HG03095 (cell line): ENCODE measurements around the gene RDH16.

Source experiments
- ATAC-seq: cut with Tn5 transposase; IDR thresholded peaks from one replicate; pipeline ENCODE4 v1.9.1; 2021; ENCODE audit warnings: moderate library complexity; ENCODE audit not compliant: unreplicated experiment

Gene RDH16, protein sequence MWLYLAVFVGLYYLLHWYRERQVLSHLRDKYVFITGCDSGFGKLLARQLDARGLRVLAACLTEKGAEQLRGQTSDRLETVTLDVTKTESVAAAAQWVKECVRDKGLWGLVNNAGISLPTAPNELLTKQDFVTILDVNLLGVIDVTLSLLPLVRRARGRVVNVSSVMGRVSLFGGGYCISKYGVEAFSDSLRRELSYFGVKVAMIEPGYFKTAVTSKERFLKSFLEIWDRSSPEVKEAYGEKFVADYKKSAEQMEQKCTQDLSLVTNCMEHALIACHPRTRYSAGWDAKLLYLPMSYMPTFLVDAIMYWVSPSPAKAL

DNA sequence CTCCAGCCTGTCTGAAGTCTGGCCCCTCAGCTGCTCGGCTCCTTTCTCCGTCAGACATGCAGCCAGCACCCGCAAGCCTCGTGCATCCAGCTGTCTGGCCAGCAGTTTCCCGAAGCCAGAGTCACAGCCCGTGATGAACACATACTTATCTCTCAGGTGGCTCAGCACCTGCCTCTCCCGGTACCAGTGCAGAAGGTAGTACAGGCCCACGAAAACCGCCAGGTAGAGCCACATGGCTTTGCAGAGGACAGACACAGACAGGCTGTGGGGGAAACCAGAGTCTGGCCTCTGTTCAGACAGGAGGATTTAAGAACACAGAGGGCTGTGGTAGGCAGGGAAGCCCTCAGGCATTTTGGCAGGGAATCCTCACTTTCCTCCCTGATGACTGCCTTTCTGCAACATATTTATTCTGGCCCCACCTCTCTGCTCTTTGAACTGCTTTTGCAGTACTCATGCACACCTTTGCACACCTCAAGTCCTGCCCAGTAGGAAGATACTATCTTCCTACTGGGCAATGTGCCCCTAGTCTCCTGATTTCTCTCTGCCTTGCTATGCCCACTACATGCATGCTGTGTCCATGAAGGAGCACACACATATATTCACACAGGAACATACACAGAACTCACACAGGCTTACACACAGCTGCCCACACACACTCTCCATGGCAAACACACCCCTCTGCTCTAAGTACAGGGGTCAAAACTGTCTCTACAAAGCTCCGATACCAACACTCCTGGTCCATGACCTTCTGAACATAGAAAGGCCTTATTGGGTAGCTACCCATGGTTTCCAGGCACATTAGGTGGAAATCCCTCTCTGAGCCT lies at the start of gene RDH16:
TSS of gene RDH16 (minus strand) at position 380 of the 824 bp plus-strand sequence. CDS start at position 234, 146 bp downstream.
- ATAC-seq: no peak

DNA sequence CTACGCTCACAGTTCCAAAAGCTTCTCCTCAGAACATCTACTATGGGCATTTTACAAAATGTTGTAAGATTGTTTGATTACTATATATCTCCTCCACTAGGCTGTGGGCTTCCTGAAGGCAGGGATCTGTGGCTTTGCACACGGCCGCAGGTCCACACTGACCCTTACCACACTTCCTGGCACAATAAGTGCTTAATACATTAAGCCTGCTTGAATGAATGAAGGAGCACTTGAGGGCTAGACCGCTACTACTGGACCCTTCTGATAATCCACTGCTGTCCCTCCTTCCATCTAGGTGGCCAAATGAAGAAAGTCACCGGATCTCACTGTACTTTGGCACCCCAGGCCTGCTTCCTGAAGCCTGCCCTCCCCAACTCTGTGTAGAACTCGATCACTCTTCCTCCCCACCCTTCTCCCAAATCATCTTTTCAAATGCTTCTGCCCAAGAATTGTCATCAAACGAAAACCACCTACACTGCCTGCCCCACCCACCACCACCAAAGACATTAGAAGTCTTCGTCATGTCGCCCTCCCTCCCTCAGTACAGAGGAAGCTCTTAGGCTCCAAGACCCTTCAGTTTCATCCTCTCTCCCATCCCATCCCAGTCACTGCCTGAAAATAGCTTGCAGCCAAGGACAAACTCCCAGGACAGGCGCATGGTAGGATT lies 49.5 kb upstream of the RDH16 start:
- no peak for ATAC-seq

- ATAC-seq: peak; percentile 59
Measured at GRCh38 chr12:57005980-57006808, 48.8 kb upstream of the RDH16 start, which contains the start of gene ZBTB39. Gene ZBTB39, minus strand, starts transcription at chr12:57006546. Its CDS starts 1,629 bp downstream, at chr12:57004917.

DNA sequence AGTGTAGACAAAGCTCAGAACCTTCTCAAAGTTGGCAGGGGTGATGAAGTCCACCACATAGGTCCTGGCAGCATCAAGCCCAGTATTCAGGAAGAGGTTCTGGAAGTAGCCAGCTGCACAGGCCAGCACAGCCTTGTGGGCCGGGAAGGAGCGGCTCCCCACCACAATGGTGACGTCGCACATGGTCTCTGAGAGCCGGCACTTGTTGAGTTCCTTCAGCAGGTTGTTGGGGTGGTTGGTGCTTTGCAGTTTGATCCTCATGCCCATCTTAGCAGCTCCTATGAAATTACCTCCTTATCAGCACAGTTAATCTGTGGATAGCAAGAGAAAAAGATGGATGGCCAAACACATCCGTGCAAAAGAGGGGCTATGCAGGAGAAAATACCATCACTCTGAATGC lies 47.2 kb upstream of the RDH16 start:
- no peak for ATAC-seq

DNA sequence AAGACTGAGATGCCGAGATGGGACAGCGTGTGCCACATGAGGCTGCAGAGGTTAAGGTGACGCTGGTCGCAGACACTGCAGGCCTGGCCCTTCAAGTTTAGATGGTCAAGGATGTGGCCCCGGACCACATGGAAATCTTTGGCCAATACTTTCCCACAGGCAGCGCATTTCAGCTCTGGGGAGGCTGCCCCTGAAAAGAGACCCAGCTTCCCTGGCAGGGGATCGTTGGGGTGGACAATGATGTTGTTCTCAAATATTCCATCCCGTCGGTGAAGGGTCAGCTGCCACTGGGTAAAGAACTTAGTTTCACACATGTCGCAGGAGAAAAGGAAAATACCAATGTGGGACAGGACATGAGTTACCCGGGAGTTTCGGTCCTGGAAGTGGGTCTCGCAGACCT lies 46.0 kb upstream of the RDH16 start:
- no peak for ATAC-seq

GRCh38 chr12:57001448-57001906 lies 44.1 kb upstream of the RDH16 start:
- no peak for ATAC-seq

GRCh38 chr12:57000393-57000792 lies 43.0 kb upstream of the RDH16 start:
- no peak for ATAC-seq

GRCh38 chr12:56999456-56999855 lies 42.0 kb upstream of the RDH16 start:
- ATAC-seq: no peak

DNA sequence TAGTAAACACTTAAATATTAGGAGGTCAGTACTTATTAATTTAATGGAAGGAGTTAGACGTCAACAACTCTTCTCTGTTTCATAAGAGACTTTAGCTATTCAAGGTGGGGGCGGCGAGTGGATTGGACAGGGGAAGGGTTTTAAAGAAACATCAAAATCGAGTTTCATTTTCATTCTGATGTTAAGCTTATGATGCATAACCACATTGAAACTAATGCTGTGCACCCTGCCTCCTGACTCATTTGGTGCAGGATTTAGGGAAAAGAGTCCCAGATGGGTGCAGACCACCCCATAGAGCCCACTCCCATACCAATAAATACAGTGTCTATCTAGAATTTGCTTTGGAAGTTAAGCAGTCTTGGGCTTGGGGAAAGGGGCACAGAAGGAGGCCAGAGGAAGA lies 41.6 kb upstream of the RDH16 start:
- ATAC-seq: peak; percentile 82

DNA sequence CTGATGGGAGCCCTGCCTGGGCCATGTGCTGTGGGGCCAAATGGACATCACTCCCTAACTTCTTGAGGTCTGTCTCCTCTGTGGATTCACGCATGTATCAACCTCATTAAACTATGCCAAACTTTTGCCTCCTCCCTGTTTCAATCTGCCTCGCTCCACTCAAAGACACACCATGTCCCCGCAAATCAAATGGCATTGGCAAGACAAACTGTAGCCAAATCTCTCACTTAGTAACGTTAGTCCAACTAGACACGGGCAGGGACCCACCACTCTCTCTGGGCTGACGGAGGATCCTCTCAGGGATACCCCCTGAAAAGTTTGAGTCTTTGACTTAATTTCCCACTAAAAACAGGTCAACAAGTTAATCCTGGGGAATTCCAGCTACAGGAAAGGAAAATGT lies 40.9 kb upstream of the RDH16 start:
- no peak for ATAC-seq

GRCh38 chr12:56996793-56997545 lies 39.6 kb upstream of the RDH16 start:
- no peak for ATAC-seq

DNA sequence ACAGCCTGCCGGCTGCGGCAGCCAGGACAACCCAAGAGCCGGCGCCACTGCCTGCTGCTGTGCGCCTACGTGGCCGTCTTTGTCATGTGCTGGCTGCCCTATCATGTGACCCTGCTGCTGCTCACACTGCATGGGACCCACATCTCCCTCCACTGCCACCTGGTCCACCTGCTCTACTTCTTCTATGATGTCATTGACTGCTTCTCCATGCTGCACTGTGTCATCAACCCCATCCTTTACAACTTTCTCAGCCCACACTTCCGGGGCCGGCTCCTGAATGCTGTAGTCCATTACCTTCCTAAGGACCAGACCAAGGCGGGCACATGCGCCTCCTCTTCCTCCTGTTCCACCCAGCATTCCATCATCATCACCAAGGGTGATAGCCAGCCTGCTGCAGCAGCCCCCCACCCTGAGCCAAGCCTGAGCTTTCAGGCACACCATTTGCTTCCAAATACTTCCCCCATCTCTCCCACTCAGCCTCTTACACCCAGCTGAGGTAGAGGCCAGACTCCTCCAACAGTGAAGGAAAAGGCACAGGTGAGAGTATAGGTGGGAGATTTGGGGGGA lies 38.6 kb upstream of the RDH16 start:
- no peak for ATAC-seq

- no peak for ATAC-seq
Measured at GRCh38 chr12:56995201-56995929, 38.0 kb upstream of the RDH16 start.

- ATAC-seq: no peak
Measured at GRCh38 chr12:56994231-56994746, 36.9 kb upstream of the RDH16 start.

DNA sequence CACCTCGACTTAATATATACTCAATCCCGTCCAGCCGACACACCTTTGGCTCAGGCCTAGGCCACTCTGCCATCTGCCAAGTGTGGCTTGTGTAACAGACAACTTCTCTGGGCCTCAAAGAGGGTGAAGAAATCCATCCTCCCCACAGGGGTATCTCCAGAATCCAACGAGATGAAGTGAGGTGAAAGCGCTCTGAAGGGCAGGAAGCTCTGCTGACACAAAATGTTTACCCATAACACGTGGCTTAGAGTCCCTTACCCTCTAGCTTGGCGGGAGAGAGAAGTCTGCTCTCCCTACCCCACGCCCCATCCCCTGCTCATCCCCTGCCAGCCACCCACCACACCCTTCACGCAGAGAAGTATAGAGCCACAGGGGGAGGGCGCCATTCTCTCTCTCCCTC lies 35.9 kb upstream of the RDH16 start:
- no peak for ATAC-seq

GRCh38 chr12:56991319-56992246 lies 34.2 kb upstream of the RDH16 start:
- no peak for ATAC-seq

- no peak for ATAC-seq
Measured at GRCh38 chr12:56990648-56991318, 33.4 kb upstream of the RDH16 start.
